NCI-H1092 (cell line): Measurements from ENCODE around the gene PCBP1.
"Not testable (repeated sequence)": the region's sequence is repeated elsewhere in the genome, so short reads cannot be mapped to it uniquely, and the experiment has no call there.

Source experiments
- DNase-seq: peaks from one replicate; lab custom pipeline; 2025; lab: John Stamatoyannopoulos, UW

The PCBP1 gene

DNA sequence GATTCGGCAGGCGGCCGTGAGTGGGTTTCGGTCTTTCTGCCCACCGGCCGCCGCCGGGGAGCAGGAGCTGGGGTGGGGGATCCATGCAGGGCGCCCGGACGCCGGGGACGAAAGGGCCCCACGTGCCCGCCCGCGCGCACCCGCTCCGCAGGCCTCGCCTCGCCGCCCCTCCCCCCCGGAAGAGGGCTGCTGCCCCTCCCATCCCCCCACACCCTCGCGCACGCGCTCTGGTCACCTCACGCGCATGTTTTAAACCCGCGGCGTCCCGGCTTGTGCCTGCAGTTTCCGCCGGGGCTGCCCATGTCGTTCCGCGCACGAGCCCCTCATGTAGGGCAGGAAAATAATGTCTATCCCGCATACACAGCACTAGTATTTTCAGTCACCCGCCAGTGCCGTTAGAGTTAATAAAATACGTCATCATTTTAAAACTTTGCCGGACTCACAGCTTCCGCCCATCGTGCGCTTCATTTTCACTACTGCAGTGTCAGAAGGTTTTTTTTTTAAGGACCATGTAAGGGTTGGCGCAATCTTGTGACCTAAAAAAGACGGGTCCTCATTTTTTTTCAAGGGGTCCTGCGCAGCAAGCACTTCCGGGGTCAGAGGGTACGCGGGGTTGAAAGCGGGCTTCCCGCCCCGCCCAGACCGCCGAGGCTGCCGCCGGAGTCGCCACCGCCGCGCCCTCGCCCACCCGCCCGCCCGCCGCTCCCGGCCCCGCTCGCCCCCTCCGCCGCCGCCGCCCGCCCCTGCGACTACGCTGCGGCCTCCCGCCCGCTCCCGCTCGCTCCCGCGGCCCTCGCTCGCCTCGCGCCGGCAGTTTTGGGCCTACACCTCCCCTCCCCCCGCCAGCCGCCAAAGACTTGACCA, at the start of gene PCBP1:
Gene PCBP1 (plus strand): TSS at position 640 of the 864 bp plus-strand sequence. CDS start 267 bp downstream, outside the sequence.
- DNase-seq: peak; percentile 86

DNA sequence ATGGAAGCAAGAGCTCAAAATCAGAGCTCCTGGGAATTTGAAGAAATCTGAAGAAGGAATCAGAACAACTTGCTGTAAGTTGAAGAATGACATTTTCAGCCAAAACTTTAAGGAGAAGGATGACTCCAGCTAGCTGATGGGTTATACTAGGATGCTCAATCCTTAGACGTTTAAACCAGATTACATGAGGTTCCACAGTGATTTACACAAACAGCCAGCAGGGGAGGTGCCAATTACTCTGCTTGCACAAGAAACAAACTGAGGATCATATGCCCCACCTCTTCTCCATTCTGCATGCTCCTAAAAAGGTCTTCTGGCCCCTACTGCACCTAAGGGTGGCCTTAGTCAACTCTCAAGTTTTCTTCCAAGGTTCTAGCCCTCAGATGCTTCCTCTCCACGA, 47.9 kb upstream of the PCBP1 start:
- no peak for DNase-seq

- DNase-seq: no peak
Measured at GRCh38 chr2:70041663-70042062, 45.6 kb upstream of the PCBP1 start.

GRCh38 chr2:70042246-70042645, 45.0 kb upstream of the PCBP1 start:
- no peak for DNase-seq

DNA sequence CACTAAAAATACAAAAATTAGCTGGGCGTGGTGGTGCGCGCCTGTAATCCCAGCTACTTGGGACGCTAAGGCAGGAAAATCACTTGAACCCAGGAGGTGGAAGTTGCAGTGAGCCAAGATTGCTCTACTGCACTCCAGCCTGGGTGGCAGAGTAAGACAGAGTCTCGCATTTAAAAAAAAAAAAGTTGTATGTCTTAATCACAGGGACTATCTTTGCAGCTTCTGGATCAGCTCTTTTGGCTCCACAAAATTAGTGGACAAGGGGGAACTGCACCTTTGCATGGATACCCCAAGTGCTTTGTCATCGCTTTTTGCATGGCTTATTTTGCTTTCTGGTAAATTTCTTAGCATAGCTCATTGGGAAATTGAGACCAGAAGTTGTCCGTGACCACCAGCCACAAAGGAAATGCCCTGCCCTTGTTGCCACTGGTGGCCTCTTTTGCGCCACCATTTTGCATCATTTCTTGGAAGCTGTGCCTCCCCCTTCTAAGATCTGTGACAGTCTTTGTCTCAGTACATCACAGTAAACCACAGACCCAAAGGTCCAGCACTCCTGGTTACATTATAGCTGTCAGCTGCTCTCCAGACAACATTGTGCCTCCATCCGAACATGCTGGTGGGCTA, 43.9 kb upstream of the PCBP1 start:
- no peak for DNase-seq

DNA sequence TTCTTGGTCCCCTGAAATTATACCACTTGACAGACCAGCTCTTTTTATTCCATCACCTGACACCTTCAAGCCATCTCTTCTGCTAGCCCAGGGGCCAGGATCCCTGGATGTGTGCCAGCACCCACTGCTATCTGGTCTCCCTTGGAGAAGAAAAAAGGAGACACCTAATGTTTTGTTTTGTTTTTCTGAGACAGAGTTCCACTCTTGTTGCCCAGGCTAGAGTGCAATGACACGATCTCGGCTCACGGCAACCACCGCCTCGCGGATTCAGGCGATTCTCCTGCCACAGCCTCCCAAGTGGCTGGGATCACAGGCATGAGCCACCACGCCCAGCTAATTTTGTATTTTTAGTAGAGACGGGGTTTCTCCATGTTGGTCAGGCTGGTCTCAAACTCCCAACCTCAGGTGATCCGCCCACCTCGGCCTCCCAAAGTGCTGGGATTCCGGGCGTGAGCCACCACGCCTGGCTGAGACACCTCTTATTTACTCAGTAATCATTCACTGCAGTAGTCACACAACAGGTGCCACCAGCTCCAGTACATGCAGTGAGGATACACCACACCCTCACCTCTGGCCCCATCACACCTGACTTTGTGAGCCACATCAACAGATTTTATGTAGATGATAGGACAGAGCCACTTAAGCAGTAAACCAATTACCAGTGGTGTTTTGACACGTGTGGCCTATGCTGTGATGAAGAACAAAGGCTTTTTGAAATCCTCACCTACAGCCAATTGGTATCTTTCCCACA, 42.8 kb upstream of the PCBP1 start:
- DNase-seq: no peak

- no peak for DNase-seq
Measured at GRCh38 chr2:70045405-70045804, 41.9 kb upstream of the PCBP1 start.

- no peak for DNase-seq
Measured at GRCh38 chr2:70045932-70046331, 41.3 kb upstream of the PCBP1 start.

DNA sequence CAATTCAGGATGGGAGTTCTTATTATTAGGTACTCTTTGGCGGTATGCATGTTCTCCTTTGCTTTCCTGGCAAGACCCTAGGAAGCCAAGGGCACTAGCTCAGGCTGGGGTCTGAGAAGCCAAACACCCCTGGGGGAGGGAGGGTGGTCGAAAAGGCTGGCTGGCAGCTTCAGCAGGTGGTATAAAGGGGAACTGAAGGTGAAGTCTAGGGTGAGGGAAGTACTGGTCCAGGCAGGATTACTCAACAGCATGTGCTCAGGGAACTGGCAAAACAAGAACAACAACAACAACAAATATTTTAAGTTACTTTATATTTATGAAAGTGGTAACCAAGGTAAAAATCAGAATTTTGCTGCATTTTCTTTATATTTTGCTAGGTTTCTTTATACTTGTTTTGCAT, 40.7 kb upstream of the PCBP1 start:
- no peak for DNase-seq

- no peak for DNase-seq
Measured at GRCh38 chr2:70047451-70047850, 39.8 kb upstream of the PCBP1 start.

GRCh38 chr2:70049255-70049654, 38.0 kb upstream of the PCBP1 start:
- DNase-seq: no peak

DNA sequence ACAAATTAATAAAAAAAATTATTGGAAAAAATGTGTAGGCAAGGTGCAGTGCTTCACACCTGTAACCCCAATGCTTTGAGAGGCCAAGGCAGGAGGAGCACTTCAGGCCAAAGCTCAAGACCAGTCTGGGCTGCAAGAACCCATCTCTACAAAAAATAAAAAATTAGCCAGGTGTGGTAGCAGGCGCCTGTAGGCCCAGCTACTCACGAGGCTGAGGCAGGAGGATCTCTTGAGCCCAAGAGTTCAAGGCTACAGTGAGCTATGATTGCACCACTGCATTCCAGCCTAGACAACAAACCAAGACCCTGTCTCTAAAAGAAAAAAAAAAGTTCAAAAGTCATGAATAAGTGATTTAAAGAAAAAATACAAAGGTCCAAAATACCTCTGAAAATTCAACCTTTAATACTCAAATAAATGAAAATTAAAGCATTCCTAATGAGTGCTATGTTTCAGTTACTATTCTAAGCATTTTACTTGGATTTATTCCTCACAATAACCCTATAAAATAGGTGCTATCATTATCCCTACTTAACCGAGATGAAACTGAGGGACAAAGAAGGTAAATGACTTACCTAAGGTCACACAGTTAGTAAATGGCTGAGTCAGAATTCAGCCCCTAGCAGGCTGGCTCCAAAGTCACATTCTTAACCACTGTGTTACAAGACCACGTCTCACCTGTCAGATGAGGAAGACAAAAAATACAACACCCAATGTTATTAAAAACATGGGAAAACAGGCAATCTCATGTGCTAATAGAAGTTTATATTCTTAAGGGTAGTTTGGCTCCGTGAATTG, 36.4 kb upstream of the PCBP1 start:
- no peak for DNase-seq

DNA sequence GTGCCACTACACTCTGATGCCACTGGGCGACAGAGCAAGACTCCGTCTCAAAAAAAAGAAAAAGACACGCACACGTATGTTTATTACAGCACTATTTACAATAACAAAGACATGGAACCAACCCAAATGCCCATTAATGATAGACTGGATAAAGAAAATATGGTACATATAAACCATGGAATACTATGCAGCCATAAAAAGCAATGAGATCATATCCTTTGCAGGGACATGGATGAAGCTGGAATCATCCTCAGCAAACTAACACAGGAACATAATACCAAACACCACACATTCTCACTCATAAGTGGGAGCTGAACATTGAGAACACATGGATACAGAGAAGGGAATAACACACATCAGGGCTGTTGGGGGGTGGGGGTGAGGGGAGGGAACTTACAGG, 32.0 kb upstream of the PCBP1 start:
- not testable (repeated sequence) for DNase-seq

GRCh38 chr2:70061317-70061716, 26.0 kb upstream of the PCBP1 start:
- no peak for DNase-seq

DNA sequence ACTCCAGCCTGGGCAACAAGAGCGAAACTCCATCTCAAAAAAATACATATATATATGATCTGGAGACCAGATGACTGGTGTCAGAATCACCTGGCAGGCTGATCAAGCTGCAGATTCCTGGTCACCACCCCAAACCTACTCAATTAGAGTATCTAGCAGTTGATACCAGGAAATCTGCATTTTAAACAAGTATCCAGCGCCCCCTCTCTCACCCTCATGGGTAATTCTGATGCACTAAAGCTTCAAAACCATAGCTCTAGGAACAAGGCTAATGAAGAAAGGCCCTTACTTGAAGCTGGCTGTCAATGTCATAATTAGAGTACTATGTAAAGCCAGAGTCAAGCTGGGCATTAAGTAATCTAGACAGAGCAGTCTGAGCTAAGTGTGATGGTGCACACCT, 25.0 kb upstream of the PCBP1 start:
- no peak for DNase-seq

DNA sequence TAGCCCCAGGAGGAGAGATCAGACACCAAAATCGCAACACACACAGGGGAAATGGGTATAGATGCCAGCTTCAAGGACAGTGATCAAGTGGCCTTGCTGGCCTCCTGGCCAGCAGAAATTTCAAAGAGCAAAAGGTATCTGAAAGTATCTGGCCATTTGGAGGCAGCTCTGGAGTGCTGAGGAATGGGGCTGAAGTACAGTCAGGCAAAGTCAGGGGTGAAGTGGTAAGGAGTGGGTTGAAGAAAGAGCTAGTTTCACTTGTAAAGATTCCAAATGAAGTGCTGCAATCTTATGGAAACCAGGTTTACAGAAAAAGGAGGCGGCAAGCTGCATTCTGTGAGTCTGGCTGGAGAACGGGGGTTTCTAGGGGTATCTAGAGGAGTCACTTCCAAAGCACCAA, 19.2 kb upstream of the PCBP1 start:
- no peak for DNase-seq

- DNase-seq: no peak
Measured at GRCh38 chr2:70069049-70069448, 18.2 kb upstream of the PCBP1 start.

DNA sequence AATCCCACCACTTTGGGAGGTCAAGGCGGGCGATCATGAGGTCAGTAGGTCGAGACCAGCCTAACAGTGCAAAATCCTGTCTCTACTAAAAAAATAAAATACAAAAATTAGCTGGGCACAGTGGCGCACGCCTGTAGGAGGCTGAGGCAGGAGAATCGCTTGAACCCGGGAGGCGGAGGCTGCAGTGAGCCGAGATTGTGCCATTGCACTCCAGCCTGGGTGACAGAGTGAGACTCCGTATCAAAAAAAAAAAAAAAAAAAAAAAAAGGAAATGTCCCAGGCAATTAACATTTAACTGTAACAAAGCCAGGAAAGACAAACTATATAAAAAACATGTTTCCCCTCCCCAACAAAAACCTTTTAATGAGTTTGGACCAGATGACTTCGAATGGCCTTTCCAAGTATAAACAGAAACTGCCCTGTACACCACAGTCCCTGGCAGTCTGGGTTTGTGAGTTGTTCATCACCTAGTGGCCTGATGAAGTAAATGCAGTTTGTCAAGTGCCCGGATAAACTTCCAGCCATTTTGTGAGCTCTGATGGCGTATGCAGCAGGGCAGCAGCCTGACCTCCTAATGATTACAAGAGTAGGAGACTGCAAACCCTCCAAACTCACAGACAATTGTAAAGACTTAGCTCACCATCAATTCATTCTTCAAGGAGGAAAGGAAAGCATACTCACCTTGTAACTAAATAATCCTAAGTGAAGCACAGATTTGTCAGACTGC, 16.6 kb upstream of the PCBP1 start:
- DNase-seq: peak; percentile 43

DNA sequence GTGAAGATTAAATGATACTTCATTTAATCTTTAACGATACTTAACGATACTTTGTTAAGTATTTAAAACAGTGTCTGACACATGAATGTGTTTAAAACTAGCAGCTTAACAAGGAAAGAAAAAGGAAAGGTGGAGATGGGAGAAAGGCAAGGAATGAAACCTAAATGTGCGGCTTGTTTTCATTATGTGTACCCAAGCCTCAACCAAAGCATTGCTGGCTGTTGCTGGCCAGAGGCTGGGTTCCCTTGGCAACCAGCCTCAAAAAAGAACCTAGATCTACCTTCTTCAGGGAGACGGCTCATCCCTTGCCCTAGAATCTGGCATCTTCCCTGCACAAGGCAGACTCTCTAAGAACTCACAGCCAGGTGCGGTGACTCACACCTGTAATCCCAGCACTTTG, 13.8 kb upstream of the PCBP1 start:
- DNase-seq: no peak

DNA sequence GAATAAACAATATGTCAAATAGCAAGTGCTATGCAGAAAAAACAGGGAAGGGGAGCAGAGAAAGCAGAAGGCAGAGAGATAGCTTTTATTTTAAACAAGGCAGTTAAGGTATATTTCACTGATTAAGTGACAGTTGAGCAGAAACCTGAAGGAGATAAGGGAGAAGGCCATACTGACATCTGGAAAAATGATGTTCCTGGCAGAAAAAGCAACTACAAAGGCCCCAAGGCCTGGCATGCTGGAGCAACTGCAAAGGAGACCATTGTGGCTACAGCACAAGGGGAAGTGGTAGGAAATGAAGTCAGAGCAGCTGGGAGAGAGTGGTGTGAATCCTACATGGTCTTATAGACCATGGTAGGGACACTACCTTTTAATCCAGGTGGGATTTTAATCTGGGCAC, 8.9 kb upstream of the PCBP1 start:
- no peak for DNase-seq

- no peak for DNase-seq
Measured at GRCh38 chr2:70080610-70081200, 6.6 kb upstream of the PCBP1 start.
